Fibroblast of skin of left quadriceps (primary cell): ENCODE measurements around the gene C19orf33.
"Not testable (repeated sequence)": the region's sequence is repeated elsewhere in the genome, so short reads cannot be mapped to it uniquely, and the experiment has no call there.

ENCODE experiments used
- DNase-seq, 2 experiments: peaks; one replicate each; pipeline ENCODE4 v3.0.0-alpha.2; 2013; ENCODE audit warnings: low read depth in 2 of 2

Gene C19orf33

DNA sequence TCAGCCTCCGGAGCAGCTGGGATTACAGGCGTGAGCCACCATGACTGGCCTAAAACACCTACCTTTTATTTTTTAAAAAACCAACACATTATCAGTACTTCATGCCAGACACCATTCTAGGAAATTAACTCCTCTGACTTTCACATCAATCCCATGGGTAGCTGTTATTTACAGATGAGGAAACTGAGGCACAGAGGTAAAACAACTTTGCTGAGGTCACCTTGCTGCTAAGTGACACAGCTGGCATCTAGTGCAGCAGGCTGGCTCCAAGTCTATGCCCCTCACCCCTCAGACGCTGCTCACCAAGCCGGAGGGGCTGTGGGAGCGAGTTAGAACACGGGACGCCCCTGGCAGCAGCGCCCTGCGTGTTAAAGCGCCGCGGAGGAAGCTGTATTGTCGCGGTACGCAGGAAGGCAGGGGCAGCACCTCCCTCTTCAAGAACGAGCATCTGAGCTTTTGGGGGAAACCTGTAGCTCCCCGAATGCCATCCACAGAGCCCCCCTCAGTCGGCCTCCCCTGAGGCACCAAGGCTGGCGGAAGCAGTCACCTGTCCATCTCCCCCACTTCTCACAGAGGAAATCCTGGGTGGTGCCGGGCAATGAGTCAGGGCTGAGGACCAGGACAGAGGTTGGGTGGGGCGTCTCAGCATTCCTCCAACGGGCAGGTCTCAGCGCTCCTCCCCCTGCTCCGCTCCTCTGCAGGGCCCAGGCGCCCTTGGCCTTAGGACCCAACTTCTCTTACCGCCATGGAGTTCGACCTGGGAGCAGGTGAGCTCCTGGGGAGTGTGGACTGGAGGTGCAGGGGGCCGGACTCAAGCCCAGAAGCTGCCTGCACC is at the start of gene C19orf33:
TSS of gene C19orf33 (plus strand) at position 735 of the 835 bp plus-strand sequence. CDS start at position 746, 11 bp downstream.
- no peak for DNase-seq

DNA sequence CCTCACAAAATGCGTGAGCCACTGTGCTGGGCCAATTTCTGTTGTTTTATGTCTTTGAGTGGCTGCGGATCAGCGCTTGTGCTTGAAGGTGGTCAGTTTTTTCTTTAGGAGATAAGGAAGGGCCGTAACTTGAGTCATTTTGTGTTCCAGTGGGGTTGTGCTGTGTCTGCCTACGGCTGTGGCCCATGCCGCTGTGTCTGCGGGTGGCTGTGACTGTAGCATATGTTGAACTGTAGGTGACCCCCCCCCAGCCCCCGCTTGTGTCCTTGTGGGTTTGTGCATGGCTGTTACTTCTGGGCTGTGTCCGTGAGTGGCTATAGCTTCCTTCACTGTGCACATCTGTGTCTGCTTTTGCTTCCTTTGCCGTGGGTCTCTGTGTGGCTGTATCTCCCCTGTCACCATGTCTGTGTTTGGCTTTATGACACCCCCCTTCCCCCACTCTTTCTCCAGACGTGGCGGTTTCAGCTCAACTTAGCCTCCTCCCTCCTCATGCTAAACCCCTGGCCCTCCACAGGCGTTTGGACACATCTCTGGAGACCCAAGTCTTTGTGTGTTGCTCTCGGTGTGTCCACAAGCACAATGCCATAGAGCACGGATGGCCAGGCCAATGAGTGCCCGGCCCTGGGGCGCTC is 48.6 kb upstream of the C19orf33 start:
- DNase-seq, result no peak

DNA sequence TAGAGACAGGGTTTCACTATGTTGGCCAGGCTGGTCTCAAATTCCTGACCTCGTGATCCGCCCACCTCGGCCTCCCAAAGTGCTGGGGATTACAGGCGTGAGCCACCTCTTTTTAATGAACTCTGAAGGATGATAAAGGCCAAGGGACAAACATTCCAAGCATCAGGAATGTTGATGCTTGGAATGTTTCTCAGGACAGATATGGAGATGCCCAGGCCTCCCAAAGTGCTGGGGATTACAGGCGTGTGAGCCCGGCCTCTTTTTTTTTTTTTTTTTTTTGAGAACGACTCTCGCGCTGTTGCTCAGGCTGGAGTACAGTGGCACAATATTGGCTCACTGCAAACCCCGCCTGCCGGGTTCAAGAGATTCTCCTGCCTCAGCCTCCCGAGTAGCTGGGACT is 42.1 kb upstream of the C19orf33 start:
- DNase-seq, result not testable (repeated sequence)

DNA sequence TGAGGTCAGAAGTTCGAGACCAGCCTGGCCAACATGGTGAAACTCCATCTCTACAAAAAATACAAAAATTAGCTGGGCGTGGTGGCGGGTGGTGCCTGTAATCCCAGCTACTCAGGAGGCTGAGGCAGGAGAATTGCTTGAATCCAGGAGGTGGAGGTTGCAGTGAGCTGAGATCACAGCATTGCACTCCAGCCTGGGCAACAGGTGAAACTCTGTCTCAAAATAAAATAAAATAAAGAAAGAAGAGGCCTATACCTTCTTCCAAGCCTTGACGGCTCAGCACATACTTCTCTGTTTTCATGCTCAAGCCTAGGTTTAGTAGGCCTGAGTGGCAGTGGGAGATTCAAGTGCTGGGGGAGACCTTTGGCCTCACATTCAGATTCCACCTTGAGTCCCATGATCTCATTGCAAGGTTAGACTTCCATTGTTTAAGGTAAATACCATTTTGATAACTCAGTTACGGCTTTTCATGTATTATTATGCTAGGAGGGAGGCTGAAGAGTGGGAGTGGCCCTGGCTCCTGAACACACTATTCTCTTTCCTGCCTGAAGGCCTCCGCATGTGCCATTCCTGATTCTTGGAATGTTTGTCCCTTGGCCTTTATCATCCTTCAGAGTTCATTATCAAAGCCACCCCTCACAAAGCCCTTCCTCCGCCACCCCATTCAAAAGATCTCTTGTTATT is 41.3 kb upstream of the C19orf33 start:
- DNase-seq, result no peak

DNA sequence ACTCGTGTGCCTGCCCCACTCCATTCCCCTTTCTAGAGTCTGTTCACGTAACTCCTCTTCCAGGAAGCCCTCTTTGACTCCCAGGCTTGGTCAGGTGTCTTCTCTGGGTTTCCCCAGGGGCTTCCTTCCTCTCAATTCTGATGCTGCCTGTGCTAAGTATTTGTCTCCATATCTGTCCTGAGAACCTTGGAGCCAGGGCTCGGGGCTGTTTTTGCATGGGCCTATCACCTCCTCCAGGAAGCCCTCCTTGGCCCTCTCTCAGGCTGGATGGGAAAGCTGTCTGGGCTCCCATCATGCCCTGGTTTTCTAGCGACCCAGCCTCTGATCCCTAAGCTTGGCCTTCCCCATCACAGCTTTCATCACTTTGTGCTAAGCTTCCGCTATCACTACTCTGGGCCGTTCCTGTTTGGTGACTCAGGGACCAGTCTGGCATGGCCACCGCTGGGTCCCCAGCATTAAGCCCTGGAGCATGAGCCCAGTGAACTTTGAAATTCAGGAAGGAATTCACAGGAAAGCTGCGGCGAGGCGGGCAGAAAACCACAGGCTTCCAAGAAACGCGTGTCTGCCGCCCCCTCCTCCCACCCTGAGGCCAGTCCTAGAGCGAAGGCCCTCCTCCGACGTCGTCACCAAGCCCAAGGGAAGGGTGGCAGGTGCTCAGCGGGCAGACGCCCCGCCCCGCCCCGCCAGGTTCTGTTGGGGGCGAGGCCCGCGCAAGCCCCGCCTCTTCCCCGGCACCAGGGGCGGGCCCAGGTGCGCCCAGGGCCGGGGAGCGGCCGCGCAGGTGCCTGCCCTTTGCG is 40.2 kb upstream of the C19orf33 start:
- DNase-seq, result peak in 1 of 2 experiments; percentile 31

DNA sequence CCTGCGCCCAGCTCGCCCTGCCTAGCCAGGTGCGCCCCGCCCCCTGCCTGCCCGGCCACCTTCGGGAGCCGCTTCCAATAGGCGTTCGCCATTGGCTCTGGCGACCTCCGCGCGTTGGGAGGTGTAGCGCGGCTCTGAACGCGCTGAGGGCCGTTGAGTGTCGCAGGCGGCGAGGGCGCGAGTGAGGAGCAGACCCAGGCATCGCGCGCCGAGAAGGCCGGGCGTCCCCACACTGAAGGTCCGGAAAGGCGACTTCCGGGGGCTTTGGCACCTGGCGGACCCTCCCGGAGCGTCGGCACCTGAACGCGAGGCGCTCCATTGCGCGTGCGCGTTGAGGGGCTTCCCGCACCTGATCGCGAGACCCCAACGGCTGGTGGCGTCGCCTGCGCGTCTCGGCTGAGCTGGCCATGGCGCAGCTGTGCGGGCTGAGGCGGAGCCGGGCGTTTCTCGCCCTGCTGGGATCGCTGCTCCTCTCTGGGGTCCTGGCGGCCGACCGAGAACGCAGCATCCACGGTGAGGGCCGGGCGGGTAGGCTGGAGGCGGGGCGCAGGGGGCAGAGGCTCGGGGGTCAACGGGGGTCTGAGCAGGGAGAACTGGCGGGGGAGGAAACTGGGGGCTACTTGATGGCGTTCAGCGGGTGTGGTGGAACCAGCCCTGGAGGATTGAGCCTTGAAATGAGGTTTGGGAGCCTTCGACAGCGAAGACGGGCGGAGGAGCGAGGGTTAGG is 39.4 kb upstream of the C19orf33 start, which contains the start of gene SPINT2:
TSS of gene SPINT2 (plus strand) at position 88 of the 727 bp plus-strand sequence. CDS start at position 408, 320 bp downstream.
- no peak for DNase-seq

DNA sequence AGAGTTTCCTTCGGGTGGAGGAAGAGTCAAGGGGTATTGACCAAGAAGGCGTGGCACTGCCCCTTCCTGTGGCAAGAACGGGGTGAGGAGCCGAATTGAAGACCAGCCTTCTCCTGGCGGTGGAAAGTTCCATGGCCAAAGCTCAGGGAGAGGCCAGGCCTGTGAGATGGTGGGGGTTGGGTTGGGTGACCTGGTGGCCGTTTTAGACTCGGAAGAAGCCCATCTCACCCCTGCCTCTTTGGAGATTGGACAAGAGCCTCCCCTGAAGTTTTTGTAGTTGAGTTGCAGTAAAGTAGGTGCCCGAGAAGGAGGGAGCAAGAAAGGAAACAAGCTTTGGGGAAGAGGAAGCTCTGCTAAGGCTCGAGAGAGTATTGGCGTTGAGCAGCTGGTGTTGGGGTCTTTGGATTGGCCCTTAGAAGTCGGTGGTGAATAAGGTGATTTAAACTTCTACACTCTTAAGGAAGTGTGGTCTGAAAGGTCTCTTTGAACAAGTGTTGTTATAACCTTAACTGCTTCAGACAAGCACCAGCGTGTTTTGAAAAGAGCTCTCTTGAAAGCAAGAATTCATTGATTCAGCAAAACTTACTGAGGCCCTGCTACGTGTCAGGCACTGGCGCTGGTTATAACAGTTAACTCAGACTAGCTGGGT is 38.7 kb upstream of the C19orf33 start:
- no peak for DNase-seq

DNA sequence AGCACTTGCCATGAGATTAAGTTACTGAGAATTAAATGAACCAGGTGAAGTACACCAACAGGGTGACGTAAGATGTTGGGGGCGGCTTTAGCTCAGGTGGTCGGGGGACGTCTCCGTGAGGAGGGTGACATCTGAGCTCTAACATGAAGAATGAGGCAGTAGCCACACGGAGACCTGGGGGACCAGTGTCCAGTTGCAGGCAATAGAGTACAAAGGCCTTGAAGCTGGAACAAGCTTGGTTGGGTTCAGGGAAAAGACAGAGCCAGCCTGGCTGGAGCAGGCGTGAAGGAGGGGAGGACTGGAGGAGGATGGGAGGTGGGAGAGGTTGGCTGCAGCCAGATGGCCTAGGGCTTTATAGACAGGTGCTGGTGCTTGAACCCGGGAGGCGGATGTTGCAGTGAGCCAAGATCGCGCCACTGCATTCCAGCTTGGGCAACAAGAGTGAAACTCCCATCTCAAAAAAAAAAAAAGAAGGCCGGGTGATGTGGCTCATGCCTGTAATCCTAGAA is 38.1 kb upstream of the C19orf33 start:
- DNase-seq, result no peak

DNA sequence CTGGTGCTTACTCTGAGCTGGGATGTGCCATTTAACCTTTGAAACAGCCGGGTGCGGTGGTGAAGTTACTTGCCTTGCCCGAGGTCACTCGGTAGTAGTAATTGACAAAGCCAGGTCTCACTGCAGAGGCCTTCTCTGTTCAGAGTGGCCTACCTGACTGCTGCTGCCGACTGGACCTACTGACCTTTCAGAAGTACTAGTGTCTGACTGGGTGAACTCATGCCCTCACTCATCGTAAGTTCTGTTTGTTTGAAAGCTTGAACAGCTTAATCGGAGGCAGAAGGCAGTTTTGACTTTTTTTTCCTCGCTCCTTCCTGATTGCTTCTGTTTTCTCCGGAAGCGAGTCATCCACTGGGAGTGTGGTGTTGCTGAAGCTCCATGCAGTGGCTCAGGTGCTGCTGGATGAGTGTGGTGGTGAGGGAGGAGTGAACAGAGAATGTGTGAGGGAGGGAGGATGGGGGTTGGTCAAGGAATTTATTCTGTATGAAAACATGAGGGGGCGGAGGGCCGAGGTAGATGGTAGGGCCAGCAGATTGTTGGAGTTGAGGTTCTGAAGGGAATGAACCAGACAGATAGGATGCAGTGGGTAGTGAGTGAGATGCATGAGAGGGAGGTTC is 37.0 kb upstream of the C19orf33 start:
- no peak for DNase-seq

DNA sequence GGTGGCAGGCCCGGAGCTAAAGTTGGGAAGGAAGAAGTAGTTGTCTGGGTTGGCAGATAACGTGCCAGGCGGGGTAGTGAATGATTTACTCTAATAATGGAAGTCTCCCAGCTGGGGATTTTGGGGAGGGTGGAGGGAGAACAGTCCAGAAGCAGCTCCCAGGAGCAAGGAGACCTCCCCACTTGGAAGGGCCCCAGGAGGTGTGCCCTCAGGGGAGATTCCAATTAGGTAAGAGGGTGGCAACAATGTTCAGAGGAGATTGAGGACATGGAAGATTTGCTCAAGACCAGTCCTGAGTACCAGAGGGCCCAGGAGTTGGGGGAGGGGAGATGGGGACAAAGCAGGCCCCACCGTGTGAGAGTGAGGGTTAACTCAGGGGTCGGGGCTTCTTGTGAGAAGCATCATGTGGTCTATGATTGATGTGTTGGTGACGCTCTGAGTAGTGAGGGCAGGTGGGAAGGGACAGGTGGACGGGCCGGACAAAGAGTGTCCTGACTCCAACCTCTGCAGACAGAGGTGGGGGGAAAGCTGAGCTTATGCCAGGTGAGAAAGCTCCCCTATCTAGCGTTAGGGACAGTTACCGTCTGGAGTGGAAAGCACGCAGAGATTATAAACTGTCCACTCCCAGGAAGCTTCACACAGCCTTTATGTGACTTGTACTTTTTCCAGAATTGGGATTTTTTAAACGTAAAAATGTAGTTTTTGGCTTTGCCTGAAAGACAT is 36.1 kb upstream of the C19orf33 start:
- no peak for DNase-seq

DNA sequence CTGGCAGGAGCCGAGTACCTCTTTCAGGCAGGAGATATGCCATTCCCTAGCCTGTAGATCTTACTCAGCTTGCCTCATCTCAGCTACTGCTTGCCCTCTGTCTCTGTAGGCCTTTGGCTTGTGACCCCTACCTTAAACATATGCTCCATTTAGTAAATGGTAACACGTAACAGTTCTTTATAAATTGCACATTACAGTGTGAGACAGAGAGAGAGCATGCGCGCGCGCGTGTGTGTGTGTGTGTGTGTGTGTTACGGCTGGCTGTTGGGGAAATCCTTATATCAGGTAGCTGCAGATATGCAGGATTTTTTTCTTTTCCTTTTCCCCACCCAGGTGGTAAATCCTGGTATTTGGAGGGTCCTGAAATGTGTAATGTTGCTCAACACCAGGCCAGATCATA is 35.5 kb upstream of the C19orf33 start:
- no peak for DNase-seq

DNA sequence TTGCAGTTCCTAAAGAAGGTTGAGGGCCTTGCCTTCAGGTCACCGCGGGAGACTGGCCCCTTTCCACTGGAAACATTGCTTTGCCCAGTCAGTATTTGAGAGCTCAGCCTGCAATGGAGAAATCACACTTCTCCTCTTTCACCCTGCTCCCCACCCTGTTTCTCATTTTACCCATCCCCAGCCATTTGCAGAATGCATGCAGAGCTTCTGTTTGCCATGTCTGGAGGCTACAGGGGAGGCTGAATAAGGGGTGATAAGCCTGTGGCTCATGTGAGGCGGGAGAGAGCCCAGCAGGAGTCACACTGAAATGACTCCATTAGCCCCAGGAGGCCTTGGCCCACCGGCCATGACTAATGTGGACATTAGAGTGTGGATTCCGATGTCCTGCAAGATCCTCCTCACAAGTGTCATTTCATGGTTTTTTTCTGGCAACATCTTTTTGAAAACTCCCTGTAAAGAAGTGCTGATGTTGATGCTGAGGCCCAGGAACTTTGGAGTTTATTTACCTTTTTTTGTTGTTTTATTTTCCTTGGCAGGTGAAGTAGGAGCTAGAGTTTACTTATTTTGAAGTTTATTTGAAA is 33.4 kb upstream of the C19orf33 start:
- no peak for DNase-seq

DNA sequence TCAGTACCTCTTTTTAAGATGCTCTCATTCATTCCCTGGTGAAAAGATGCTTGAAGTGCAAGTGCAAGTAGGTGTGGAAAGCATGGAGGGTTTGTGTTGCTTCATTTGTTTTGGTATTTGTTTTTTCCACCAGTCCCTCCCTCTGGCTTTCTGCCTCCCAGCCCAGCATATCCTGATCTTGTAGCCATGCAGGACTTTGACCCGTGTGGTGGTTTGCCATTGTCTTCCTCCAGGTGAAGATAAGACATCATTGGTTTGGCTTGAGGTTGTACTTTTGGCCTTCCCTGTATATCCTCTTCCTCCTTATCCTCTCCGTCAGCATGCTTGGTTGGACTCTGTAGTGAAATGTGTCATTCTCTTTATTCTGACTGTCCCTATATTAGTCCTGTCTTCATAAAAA is 30.6 kb upstream of the C19orf33 start:
- no peak for DNase-seq

DNA sequence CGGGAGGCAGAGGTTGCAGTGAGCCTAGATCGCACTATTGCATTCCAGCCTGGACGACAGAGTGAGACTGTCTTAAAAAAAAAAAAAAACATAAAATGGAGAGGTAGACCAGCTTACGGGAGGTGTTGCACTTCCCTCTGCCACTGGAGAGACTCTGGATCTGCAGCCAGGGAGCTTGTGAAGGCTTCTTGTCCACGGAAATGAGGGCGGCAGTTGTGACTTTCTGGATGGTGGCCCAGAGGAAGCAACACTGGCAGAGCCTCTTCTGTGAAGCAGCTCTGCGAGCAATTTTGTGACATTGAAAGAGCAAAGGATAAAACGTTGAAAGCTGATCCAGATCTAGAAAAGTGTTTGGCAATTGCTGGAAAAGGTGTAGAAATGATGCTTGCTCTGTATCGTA is 29.3 kb upstream of the C19orf33 start:
- no peak for DNase-seq

DNA sequence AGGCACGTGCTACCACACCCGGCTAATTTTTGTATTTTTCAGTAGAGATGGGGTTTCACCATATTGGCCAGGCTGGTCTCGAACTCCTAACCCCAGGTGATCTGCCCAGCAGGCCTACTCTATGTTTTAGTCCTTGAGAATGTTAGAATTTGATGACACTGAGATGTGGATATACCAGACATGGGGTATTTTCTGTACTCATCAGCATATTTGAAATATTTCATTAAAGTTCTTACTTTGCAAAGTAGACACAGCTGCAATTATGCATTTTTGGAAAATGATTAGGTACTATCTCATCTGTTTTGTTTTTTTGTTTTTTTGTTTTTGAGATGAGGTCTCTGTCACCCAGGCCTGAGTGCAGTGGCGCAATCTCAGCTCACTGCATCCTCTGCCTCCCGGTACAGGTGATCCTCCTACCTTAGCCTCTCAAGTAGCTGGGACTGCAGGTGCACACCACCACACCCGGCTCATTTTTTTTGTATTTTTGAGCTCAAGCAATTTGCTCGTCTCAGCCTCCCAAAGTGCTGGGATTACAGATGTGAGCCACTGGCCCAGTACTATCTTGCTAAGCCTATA is 27.0 kb upstream of the C19orf33 start:
- DNase-seq, result no peak

DNA sequence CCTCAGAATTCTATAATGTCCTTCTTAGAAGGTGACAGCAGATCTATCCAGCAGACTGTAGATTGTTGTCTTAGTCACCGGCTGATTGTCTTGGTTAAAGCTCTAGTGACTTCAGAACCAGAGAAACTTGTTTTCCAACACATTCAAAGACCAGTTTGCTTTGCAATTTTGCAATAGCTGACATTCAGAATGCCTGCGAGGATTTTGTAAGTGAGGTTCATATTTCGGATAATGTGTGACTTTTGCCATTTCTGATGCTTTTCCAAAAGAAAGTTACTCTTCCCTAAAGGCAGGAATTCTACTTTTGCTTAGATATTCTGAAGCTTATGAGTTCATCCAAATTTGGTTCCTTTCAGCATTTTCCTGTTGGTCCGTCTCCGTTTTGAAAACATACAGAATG is 26.5 kb upstream of the C19orf33 start:
- no peak for DNase-seq

DNA sequence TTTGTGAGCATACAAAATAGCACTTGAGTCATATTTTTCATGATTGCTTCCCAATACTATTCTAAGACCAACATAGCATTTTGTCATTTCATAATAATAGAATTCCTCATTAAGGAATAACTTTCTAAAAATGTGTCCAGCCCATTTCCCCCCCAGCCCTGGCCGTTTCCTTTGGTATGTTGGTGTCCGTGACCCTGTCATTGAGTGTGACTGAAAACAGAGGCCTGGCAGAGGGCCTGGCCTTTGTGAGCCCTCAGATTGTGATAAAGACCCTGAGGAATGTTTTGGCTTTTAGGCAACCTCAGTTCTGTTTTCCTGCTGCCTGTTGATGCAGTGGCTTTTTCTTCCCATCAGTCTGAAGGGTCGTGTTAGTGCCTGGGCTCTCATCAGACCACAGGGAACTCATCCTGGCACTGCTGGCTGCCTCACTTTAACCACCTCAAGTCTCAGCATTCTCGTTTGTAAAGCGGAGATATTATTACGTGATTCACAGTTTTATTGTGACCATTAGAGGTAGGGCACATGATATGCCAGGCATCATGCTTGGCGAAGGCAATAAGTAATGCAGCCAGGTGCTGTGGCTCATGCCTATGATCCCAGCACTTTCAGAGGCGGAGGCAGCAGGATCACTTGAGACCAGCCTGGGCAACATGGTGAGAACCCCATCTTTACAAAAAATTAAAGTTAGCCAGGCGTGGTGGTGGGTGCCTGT is 25.9 kb upstream of the C19orf33 start:
- no peak for DNase-seq

DNA sequence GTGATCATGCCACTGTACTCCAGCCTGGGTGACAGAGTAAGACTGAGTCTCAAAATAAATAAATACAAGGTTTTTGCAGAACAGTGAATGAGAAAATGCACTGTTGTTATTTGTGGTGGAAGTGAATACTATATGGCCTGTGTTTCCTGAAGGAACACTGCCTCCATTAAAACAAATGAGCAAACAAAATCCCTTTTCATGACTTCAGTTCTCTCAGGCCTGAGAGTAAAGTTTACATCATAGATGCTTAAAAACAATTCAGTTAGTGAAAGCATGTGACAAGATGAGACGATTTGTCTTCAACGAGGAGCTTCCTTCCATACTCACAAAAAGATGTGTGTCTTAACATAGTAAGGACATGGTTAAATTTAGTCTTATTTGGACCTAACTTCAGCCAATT is 25.3 kb upstream of the C19orf33 start:
- no peak for DNase-seq
